ENCODE measurements around the gene CHID1. TPM values are rescaled to one million over a fixed set of nuclear protein-coding genes. Genes with fewer than 3 reads are reported as not detected.
A peak's percentile ranks its signal among the peaks of the same experiment; 100 is the strongest.

CHID1 gene
- total and polyA plus RNA-seq, 2 of the 8 experiments (the other 6 are each of a cell fraction or from before 2014, with no cell fraction given) = 81.2 to 88.5 TPM

GRCh38 chr11:925496-926301 lies 15.1 kb upstream of the CHID1 start, which contains the start of gene AP2A2 (continued):
- TF ChIP-seq CEBPB (IDR thresholded peaks at IDR 0.05; ENCODE audit: low read depth, low read length) = no peak
- peak; percentile 31; the same call in 1 of the 2 replicates for TF ChIP-seq NRF1 (IDR thresholded peaks at IDR 0.05; ENCODE audit: low read depth, low read length)
- TF ChIP-seq CHD1 (IDR thresholded peaks at IDR 0.05; ENCODE audit: low read depth, low read length) = no peak
